ENCODE data around the gene EID3. TPM values are rescaled to one million over a fixed set of nuclear protein-coding genes. Genes with fewer than 3 reads are reported as not detected.

Gene EID3
- total and polyA plus RNA-seq, 2 of the 8 experiments (the other 6 are each of a cell fraction or from before 2014, with no cell fraction given) = 1.2 to 2.8 TPM

DNA sequence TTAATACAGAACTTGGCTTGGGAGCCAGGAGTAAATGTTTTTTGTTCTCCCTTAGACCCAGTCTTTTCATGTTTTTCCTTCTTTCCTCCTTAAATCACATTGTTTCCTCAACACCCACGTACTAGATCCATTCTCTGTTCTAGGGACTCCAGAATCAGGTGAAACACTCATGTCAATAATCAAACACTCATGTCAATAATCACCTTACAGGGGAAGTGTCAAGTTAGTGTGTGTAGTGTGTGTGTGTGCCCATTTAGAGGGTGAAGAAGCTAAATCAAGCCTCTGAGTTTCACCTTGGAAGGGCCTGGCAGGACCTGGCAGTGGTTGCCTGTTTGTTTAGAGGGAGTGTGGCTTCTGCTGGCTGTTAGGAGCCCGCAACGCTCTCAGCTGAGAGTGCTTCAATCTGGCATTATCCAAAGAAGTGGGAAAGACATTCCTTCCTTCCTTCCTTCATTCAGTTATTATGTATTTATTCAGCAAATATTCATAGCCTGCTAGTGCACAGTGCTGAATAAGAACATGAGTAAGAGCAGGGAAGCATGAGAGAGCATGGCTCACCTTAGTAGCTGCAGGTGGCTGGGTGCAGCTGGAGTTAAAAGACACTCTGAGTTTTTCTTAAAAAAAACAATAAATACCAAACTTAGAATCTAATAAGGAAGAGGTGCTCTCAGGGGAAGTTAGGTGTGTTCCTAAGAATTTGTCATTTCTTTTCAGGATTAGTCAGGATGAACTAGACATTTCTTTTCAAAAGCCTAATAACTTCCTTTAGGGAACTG lies 17.6 kb upstream of the EID3 start (continued):
- TF ChIP-seq, protein P1, sequence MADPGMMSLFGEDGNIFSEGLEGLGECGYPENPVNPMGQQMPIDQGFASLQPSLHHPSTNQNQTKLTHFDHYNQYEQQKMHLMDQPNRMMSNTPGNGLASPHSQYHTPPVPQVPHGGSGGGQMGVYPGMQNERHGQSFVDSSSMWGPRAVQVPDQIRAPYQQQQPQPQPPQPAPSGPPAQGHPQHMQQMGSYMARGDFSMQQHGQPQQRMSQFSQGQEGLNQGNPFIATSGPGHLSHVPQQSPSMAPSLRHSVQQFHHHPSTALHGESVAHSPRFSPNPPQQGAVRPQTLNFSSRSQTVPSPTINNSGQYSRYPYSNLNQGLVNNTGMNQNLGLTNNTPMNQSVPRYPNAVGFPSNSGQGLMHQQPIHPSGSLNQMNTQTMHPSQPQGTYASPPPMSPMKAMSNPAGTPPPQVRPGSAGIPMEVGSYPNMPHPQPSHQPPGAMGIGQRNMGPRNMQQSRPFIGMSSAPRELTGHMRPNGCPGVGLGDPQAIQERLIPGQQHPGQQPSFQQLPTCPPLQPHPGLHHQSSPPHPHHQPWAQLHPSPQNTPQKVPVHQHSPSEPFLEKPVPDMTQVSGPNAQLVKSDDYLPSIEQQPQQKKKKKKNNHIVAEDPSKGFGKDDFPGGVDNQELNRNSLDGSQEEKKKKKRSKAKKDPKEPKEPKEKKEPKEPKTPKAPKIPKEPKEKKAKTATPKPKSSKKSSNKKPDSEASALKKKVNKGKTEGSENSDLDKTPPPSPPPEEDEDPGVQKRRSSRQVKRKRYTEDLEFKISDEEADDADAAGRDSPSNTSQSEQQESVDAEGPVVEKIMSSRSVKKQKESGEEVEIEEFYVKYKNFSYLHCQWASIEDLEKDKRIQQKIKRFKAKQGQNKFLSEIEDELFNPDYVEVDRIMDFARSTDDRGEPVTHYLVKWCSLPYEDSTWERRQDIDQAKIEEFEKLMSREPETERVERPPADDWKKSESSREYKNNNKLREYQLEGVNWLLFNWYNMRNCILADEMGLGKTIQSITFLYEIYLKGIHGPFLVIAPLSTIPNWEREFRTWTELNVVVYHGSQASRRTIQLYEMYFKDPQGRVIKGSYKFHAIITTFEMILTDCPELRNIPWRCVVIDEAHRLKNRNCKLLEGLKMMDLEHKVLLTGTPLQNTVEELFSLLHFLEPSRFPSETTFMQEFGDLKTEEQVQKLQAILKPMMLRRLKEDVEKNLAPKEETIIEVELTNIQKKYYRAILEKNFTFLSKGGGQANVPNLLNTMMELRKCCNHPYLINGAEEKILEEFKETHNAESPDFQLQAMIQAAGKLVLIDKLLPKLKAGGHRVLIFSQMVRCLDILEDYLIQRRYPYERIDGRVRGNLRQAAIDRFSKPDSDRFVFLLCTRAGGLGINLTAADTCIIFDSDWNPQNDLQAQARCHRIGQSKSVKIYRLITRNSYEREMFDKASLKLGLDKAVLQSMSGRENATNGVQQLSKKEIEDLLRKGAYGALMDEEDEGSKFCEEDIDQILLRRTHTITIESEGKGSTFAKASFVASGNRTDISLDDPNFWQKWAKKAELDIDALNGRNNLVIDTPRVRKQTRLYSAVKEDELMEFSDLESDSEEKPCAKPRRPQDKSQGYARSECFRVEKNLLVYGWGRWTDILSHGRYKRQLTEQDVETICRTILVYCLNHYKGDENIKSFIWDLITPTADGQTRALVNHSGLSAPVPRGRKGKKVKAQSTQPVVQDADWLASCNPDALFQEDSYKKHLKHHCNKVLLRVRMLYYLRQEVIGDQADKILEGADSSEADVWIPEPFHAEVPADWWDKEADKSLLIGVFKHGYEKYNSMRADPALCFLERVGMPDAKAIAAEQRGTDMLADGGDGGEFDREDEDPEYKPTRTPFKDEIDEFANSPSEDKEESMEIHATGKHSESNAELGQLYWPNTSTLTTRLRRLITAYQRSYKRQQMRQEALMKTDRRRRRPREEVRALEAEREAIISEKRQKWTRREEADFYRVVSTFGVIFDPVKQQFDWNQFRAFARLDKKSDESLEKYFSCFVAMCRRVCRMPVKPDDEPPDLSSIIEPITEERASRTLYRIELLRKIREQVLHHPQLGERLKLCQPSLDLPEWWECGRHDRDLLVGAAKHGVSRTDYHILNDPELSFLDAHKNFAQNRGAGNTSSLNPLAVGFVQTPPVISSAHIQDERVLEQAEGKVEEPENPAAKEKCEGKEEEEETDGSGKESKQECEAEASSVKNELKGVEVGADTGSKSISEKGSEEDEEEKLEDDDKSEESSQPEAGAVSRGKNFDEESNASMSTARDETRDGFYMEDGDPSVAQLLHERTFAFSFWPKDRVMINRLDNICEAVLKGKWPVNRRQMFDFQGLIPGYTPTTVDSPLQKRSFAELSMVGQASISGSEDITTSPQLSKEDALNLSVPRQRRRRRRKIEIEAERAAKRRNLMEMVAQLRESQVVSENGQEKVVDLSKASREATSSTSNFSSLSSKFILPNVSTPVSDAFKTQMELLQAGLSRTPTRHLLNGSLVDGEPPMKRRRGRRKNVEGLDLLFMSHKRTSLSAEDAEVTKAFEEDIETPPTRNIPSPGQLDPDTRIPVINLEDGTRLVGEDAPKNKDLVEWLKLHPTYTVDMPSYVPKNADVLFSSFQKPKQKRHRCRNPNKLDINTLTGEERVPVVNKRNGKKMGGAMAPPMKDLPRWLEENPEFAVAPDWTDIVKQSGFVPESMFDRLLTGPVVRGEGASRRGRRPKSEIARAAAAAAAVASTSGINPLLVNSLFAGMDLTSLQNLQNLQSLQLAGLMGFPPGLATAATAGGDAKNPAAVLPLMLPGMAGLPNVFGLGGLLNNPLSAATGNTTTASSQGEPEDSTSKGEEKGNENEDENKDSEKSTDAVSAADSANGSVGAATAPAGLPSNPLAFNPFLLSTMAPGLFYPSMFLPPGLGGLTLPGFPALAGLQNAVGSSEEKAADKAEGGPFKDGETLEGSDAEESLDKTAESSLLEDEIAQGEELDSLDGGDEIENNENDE (IDR thresholded peaks at IDR 0.05; ENCODE audit: insufficient replicate concordance, low read length) = no peak
- TF ChIP-seq TCF12 (IDR thresholded peaks at IDR 0.05; ENCODE audit: low read depth, low read length) (no peak), YY1 (IDR thresholded peaks at IDR 0.05; ENCODE audit: low read depth, low read length) (no peak), POLR2A (IDR thresholded peaks at IDR 0.05; ENCODE audit: control extremely low read depth in 1 of 2, low read depth in 2 of 2, low read length in 2 of 2) (no peak), SP2 (IDR thresholded peaks at IDR 0.05; ENCODE audit: low read length) (no peak), GABPA (IDR thresholded peaks at IDR 0.05; ENCODE audit: borderline replicate concordance, insufficient read depth, low read length) (no peak), SIRT6 (IDR thresholded peaks at IDR 0.05; ENCODE audit: low read length) (no peak), SIX5 (IDR thresholded peaks at IDR 0.05; ENCODE audit: low read depth, low read length) (no peak), KDM1A (IDR thresholded peaks at IDR 0.05; ENCODE audit: borderline replicate concordance, low read length) (no peak), SIN3A (conservative IDR thresholded peaks at IDR 0.05 in 1 of 2, IDR thresholded peaks at IDR 0.05 in 1 of 2; ENCODE audit: low read depth in 1 of 2, low read length in 2 of 2) (no peak)
